NCI-H82 treated with DMSO at 0.1 percent for 48 hours (cell line): ENCODE results near the gene DUSP12.
A peak's percentile ranks its signal among the peaks of the same experiment; 100 is the strongest.
"Not testable (repeated sequence)": the region's sequence is repeated elsewhere in the genome, so short reads cannot be mapped to it uniquely, and the experiment has no call there.

Experiments used
- DNase-seq: peaks from one replicate; lab custom pipeline; 2025; ENCODE audit not compliant: unreplicated experiment; lab: John Stamatoyannopoulos, UW

The DUSP12 gene, protein sequence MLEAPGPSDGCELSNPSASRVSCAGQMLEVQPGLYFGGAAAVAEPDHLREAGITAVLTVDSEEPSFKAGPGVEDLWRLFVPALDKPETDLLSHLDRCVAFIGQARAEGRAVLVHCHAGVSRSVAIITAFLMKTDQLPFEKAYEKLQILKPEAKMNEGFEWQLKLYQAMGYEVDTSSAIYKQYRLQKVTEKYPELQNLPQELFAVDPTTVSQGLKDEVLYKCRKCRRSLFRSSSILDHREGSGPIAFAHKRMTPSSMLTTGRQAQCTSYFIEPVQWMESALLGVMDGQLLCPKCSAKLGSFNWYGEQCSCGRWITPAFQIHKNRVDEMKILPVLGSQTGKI

DNA sequence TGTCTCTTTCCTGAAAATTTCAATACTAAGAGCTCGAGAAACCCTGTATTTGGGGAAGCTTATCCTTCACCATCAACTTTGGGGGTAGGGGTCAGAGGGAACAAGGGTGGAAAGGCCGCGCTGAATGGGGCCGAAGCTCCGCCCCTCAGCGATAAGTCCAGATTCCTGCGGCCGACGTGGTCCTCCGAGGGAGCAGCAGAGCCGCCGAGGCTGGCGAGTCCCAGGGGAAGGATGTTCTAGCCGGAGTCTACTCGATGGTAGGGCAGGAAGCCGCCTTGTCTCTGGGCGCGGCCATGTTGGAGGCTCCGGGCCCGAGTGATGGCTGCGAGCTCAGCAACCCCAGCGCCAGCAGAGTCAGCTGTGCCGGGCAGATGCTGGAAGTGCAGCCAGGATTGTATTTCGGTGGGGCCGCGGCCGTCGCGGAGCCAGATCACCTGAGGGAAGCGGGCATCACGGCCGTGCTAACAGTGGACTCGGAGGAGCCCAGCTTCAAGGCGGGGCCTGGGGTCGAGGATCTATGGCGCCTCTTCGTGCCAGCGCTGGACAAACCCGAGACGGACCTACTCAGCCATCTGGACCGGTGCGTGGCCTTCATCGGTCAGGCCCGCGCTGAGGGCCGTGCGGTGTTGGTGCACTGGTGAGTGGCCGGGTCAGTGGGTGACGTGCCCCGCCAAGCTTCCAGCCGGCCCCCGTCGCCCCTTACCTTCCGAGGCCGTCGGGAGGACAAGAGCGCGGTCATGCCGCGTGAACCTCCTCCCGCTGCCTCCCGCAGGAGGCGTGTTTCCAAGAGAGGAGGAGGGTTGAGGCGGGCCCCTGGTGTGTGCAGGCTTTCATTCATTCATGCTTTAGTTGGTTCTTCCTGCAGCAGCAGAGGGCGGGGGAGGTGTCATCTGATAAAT is at the start of gene DUSP12:
TSS of gene DUSP12 (plus strand) at position 278 of the 899 bp plus-strand sequence. CDS start at position 294, 16 bp downstream.
- DNase-seq: peak; percentile 93

DNA sequence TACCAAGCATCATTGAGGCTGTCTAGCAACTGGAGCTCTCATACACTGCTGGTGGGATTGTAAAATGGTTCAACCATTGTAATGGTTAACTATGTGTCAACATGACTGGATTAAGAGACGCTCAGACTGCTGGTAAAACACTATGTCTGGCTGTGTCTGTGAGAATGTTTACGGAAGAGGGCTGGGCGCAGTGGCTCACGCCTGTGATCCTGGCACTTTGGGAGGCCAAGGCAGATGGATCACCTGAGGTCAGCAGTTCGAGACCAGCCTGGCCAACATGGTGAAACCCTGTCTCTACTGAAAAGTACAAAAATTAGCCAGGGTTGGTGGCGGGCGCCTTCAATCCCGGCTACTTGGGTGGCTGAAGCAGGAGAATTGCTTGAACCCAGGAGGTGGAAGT is 47.3 kb upstream of the DUSP12 start:
- no peak for DNase-seq

DNA sequence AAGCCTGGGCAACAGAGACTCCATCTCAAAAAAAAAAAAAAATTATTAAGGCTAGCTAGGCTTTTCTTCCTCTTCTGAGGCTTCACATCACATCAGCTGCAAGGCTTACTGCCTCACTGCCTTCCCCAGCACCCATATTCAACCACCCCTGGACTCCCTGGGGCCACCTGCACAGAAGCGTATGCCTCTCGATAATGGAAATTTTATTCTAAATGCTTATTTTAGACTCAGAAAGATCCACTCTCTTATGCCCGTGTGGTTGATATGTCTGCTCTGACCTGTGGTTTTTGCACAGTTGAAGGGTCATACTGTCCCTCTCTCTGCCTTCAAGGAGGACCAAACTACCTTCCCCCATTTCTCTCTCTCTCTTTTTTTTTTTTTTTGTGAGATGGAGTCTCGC is 44.0 kb upstream of the DUSP12 start:
- DNase-seq: no peak

DNA sequence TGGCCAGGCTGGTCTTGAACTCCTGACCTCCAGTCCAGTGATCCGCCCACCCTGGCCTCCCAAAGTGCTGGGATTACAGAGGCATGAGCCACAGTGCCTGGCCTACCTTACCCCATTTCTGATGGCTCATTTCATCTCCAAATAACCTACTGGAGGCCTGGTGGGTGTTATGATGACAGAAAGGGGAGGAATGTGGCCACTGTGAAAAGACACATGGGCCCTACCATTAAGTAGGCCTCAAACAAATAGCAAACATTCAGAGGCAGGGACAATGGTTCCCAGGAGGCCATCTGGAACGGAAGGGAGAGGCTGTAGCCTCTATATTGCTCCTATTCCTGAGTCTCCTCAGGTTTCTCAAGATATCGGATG is 43.5 kb upstream of the DUSP12 start:
- DNase-seq: no peak

DNA sequence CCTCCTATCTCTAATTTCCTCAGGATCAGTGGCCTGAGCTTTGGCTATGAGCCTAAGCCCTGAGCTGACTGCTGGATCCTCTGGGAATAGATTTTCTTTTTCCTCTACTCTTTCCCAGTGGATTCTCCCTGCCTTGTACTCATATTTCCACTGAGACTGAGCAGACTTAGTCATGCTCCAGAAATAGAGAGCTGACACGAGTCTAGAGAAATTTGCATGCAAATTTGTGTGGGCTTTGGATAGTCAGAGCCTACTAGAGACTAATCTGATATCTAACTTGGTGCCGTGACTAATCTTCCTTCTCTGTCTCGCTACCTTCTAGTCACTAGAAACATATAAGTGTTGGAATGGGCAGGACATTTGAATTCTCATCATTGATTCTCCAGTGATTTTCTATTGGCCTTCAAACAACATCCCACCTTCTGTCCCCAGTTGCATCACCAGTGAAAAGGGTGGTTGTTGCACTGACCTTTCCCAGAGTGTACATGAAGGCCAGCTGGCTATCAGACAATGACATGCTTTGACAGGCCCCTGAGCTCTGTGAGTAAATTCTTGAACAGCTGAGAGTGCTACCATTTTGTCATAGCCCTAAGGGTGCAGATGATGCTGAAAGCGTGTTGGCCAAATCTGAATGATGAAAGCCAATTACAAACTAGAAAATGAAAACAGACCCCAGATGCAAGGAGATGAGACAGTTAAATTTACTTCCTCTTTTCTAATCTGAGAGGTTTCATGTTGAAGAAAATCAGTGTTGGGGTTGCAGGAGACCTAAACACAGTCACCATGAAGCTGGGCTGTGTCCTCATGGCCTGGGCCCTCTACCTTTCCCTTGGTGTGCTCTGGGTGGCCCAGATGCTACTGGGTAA is 42.9 kb upstream of the DUSP12 start, which contains the start of gene FCRLA:
TSS of gene FCRLA (plus strand) at position 748 of the 866 bp plus-strand sequence. CDS start at position 784, 36 bp downstream.
- DNase-seq: no peak

DNA sequence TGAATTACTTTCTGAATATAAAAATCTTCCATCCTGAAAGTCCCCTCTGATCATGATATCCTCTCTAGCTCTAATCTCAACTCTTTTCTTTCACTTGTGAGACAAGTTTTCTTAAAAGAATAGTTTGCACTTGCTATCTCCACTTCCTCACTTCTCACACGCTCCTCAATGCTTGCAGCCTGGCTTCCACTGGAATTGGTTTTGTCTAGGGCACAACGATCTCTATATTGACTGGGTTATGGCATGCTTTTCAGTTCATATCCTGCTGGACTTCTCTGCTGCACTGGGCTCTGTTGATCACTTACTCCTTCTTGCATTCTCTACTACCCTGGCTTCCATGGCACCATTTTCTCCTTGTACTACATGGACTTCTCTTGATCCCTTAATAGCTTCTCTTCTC is 42.1 kb upstream of the DUSP12 start:
- no peak for DNase-seq

DNA sequence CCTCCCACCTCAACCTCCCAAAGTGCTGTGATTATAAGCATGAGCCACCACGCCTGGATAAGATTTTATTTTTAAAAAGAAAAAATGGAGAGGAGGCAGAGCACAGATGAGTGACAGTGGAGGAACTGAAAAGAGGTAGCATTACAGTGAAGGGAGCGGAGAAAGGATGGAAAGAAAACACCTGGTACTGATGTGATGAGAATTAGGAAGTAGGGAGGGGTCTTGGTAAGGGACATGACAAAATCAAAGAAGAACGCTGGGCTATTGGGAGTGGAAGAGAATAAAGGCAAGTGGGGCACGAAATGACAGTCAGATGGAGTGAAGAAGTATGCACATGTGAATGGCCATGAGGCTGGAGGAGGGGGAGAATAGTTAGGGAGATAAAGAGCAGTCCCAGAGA is 40.2 kb upstream of the DUSP12 start:
- DNase-seq: no peak

DNA sequence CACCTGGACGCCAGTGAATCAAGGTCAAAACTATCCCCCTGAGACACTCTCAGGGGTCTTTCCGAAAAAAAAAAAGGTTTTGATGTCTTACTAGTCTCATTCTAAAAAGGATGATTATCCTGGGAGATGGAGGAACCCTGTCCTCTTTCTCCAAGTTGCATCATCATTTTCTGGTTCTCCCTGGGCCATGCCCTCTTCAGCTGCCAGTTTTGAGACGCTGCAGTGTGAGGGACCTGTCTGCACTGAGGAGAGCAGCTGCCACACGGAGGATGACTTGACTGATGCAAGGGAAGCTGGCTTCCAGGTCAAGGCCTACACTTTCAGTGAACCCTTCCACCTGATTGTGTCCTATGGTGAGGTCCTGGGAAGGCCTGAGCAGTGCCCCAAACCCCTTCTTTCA is 39.0 kb upstream of the DUSP12 start:
- no peak for DNase-seq

DNA sequence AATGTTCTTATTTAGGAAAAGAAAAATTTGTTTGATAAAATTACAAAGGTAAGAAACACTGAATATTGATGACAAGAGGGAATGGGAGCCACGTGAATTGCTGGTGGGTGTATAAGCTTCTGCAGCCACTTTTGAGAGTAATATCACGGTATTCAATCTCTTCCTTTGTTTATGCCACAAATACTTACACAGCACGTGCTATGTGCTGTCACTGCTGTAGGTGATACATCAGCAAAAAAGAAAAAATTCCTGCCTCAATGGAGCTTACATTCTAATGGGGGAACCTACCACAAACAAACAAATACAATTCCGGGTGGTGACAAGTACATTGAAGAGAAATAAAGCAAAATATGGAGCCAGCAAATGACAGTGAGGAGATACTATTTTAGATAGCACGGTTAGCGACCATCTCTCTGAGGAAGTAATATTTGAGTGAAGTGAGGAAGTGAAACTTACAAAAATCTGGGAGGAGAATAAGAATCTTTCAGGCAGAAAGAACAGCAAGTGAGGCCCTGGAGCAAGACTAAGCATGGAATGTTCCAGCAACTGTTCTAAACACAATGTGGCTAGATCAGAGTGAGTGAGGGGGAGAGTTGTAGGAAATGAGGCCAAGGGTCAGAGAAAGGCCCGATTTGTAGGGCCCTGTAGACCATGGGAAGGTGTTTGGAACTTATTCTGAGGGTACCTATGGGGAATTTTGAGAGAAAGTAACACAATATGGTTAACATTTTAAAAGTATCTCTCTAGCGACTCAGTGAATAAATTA is 30.8 kb upstream of the DUSP12 start:
- no peak for DNase-seq

DNA sequence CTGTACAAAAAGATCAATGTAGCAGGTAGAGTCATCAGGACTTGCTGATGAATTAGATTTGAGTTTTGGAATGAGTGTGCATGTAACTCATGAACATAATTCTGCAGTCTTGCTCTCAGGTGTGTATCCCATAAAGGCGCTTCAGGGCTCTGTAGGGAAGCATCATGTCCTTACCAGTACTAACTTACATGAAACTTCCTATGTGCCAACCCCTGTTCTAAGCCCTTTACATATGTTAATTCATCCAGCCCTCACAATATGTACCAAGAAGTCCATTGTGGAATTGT is 30.3 kb upstream of the DUSP12 start:
- DNase-seq: no peak

DNA sequence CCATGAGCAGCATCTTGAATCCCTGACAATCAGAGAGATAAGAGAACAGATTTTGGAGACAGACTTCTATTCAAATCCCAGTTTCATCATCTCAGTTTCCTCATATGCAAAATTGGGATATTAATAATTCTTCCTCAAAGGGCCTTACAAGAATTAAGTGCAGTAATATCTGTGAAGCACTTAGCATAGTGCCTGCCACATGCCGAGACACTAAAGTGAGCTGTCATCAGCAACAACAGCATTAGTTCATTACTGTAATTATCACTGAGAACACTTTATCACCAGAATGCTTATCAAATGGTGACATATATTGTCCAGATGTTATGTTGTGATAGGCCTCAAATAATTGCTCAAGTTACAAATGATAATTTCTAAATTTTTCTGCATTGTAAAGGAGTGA is 29.2 kb upstream of the DUSP12 start:
- no peak for DNase-seq

DNA sequence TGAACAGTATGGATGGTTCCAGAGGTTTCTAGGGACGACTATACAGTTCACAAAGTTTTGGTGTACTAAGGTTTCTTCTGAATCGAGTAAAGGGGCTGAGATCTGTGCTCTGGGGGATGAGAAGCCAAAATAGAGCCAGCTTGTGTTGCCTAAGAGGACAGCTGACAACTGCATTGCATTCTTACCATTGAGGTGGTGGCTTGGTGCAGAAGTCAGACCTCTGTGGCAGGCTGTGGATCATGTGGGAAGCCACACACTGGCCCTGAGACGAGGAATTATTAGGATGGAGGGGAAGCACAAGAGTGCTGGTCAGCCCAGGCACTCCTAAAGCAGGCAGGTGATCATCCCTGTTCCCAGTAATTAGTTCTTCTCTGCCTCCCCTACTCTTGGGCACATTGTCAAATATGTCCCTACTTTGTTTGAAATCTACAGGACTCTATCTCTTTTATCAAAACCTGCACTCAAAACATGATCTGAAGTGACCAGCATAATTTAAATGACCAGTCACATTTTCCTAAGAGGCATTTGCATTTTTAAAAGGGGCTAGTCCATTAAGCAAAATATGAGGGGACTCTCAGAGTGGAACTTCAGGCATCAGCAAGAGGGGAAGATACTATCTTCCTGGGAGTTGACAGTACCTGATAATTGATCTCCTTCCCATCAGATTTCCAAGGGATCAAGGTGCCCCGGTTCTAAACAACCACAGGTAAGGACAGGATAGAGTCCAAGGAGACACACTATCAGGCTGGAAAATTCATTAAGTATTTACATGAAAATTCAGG is 28.4 kb upstream of the DUSP12 start, which contains the start of gene FCRLB:
TSS of gene FCRLB (plus strand) at position 589 of the 782 bp plus-strand sequence. CDS start 1,129 bp downstream, outside the sequence.
- DNase-seq: no peak

DNA sequence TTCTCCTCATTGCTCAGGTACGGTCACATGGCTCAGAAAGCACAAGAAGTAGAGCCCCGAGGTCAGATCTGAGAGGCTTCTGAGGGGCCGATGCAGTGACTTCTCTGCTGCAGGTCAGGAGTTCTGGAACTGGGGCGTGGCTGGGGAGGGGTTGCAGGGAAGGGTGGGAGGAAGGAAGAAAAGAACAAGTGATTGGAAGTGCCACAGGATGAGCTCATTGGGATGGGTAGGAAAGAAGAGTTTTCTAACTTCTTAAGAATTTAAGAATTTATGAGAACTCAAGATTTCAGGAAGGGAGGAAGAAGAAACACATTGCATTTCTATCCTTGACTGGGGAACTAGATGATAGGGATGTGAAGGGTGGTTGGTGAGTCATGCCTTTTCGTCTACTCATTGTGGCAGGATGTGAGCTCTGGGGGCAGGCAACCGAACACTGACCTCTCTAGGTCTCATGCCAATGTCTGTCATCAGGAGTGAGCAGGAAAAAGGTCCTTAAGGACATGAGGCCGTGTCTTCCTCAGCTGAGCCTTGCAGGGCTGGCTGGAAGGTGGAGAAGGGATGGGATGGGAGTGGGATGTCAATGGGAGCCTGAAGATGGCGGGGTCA is 27.7 kb upstream of the DUSP12 start:
- no peak for DNase-seq

DNA sequence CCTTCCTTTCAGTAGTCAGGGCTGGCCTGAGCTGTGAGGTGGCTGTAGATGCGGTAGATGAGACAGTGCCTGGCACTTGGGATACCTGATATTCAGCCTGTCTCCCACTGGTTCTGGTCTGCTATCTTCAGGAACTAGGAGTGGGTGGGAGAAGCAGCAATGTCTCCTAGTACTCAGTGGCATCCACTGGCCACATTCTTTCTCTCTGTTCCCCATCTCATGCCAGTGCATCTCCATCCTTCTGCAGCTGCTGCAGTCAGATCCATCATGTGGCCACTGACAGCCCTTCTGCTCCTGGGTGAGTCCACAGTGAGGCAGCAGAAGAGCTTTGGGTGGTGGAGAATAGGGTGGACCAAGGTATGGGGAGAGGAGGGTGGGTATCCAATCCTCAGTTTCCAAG is 27.2 kb upstream of the DUSP12 start:
- no peak for DNase-seq

DNA sequence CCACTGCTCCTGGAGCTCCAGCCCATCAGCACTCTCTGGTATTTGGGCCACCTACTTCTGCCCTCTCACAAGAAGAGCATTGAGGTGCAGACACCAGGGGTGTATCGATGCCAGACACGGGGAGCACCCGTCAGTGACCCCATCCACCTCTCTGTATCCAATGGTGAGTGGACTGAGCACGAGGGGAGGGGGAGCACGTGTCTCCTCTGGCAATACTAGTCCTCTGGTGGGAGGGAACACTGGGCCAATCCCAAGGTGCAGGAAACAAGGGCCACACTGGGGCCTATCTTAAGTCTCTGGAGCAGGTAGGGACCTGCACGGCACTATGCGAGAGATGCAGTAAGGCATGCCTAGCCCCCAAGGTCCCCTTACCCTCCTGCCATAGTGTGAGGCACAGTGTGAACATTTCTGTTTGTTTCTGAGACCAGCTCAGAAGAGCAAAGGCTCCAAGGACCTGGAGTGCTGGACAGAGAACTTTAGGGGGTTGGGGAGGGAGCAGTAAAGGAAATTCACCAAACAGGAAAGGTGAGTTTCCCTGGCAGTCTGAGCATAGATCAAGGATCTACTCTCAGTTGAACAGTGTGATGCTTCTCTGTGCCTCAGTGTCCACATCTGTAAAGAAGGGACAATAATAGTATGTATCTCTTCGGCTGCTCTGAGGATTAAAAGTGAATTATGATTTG is 26.0 kb upstream of the DUSP12 start:
- no peak for DNase-seq

DNA sequence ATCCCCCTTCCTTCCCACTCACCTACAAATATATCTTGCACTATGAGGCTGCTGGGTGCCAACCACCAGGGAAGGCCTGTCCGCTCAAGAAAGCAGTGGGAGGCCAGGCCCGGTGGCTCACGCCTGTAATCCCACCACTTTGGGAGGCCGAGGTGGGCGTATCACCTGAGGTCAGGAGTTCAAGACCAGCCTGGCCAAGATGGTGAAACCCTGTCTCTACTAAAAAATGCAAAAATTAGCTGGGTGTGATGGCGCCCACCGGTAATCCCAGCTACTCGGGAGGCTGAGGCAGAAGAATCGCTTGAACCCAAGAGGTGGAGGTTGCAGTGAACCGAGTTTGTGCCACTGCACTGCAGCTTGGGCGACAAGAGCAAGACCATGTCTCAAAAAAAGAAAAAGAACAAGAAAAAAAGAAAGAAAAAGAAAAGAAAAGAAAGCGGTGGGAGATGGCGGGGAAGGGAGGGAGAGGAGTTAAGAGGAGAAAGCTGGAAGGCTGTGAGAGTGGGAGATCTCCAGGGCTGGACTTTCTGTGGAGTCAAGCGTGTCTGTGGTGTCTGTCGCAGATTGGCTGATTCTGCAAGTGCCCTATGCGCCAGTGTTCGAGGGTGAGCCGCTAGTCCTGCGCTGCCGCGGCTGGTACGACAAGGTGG is 24.2 kb upstream of the DUSP12 start:
- DNase-seq: not testable (repeated sequence)

DNA sequence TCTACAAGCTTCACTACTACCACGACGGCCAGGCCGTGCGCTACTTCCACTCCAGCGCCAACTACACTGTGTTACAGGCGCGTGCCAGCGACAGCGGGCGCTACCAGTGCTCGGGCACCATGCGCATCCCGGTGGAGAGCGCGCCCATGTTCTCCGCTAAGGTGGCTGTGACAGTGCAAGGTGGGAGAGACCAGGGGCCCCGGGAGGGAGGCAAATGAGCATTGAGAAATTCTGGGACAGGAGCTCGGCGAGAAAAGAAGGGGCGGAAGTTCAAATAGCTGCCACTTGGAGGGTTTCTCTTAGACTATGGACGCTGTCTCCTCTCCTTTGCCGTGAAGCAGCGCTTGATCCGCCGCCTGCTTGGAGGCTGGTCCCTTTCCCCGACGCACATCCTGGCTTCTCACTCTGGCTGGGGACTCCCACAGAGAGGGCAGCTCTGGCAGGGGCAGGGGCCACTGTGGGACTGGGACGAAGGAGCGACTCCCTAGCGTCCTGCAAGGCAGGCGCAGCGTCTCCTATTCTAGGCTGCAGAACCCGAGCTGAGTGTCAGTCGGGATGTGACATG is 23.6 kb upstream of the DUSP12 start:
- peak; percentile 14 for DNase-seq
